Esophagus muscularis mucosa (tissue), 4 donors: ENCODE results near the gene CMTM8. TPM values are rescaled to one million over a fixed set of nuclear protein-coding genes. Genes with fewer than 3 reads are reported as not detected.
"Not testable (repeated sequence)": the region's sequence is repeated elsewhere in the genome, so short reads cannot be mapped to it uniquely, and the experiment has no call there.

Experiments
- DNase-seq: peaks from one replicate; pipeline ENCODE4 v3.0.0-alpha.2; 2017; ENCODE audit errors: extremely low spot score
- H3K27ac ChIP-seq, 4 donors: fragments of 200-600 bp; sonication (generic); replicated peaks in 1 of 4; 1 replicate in 3 of 4; 2 replicates in 1 of 4; pipeline ENCODE4 v1.5.1; 2016 to 2019; ENCODE audit warnings: mild to moderate bottlenecking in 1 of 4
- H3K27me3 ChIP-seq, 4 donors: fragments of 200-600 bp; sonication (generic); one replicate each; pipeline versions ENCODE4 v1.5.1 to v1.6.0; 2016 to 2019
- H3K36me3 ChIP-seq, 4 donors: fragments of 200-600 bp; sonication (generic); one replicate each; pipeline ENCODE4 v1.5.1; 2016 to 2019
- H3K4me1 ChIP-seq, 4 donors: fragments of 200-600 bp; sonication (generic); one replicate each; pipeline ENCODE4 v1.5.1; 2016 to 2019
- H3K4me3 ChIP-seq, 4 donors: fragments of 200-600 bp; sonication (generic); 1 replicate in 2 of 4; 2 replicates in 2 of 4; pipeline ENCODE4 v1.5.1; 2016 to 2019; ENCODE audit warnings: mild to moderate bottlenecking in 4 of 4, moderate library complexity in 1 of 4
- H3K9me3 ChIP-seq, 4 donors: fragments of 200-600 bp; sonication (generic); 1 replicate in 3 of 4; 2 replicates in 1 of 4; pipeline ENCODE4 v1.5.1; 2016 to 2019
- CTCF ChIP-seq, 3 experiments: fragments of 200-600 bp in 2 of 3; fragments of 450-650 bp in 1 of 3; sonication (generic) in 2 of 3; IDR thresholded peaks; one replicate each; pipeline ENCODE4 v1.5.1; 2017 to 2019; ENCODE audit warnings: antibody characterized with exemption in 3 of 3, mild to moderate bottlenecking in 2 of 3, moderate library complexity in 1 of 3
- EP300 ChIP-seq: sonication (generic); formaldehyde crosslinking; IDR thresholded peaks from one replicate; pipeline ENCODE4 v1.6.1; 2017; ENCODE audit warnings: antibody characterized with exemption
- POLR2A ChIP-seq: fragments of 450-650 bp; IDR thresholded peaks from one replicate; pipeline ENCODE4 v1.6.1; 2017; ENCODE audit warnings: antibody characterized with exemption, moderate library complexity, mild to moderate bottlenecking, low read depth
- POLR2AphosphoS5 ChIP-seq, 2 donors: sonication (generic); formaldehyde crosslinking; IDR thresholded peaks; one replicate each; pipeline ENCODE4 v1.6.1; 2017; ENCODE audit warnings: antibody characterized with exemption in 2 of 2
- WGBS: methylation state at CpG from one replicate; pipeline ENCODE4 v1.1.5; 2018; 5-methylcytosine and 5-hydroxymethylcytosine counted together
- intact Hi-C: fragments of 100-400 bp; cut with DNase I; formaldehyde crosslinking; loops from one replicate; pipeline ENCODE4 v1.15.1; 2023
- total RNA-seq, 4 donors: library from RNA; depleted of rRNA; stranded (reverse); fragments of >200 nt; gene quantifications; one replicate each; pipeline versions ENCODE4 v1.1.0 to v1.2.1, GENCODE V29; 2016

The CMTM8 gene
- total RNA-seq, 4 donors from 2014 or later: 1.7 to 4.2 (median 3.8) TPM

- no peaks in the 10 kb centered on the region for H3K36me3 ChIP-seq
- TF ChIP-seq EP300 (no peak), POLR2AphosphoS5 (IDR thresholded peaks at IDR 0.05) (no peak), CTCF (IDR thresholded peaks at IDR 0.05) (no peak), POLR2A (no peak)
- peaks cover 0 to 3% (median 0%) of the 10 kb centered on the region in 4 donors for H3K4me1 ChIP-seq
- H3K9me3 ChIP-seq: no peaks in the 10 kb centered on the region
- intact Hi-C loops: no loop called here
- WGBS: 80% methylated on average over 6 of the region's 7 CpGs
- no peak overlapping the region for H3K27ac ChIP-seq
- H3K4me3 ChIP-seq: no peak overlapping the region
- DNase-seq: no peak
- H3K27me3 ChIP-seq: no peaks in the 10 kb centered on the region
Measured at GRCh38 chr3:32381922-32382321, 143.4 kb downstream of the CMTM8 start.

- H3K27me3 ChIP-seq: no peaks in the 10 kb centered on the region
- H3K9me3 ChIP-seq: no peaks in the 10 kb centered on the region
- no peaks in the 10 kb centered on the region for H3K36me3 ChIP-seq
- 83% methylated on average over 2 of the region's 2 CpGs for WGBS
- H3K4me3 ChIP-seq: no peak overlapping the region
- H3K4me1 ChIP-seq: peaks cover 0 to 3% (median 0%) of the 10 kb centered on the region in 4 donors
- DNase-seq: no peak
- no peak overlapping the region for H3K27ac ChIP-seq
- intact Hi-C loops: no loop called here
- no peak for TF ChIP-seq EP300
- TF ChIP-seq POLR2A: no peak
- no peak for TF ChIP-seq POLR2AphosphoS5 (IDR thresholded peaks at IDR 0.05)
- no peak for TF ChIP-seq CTCF (IDR thresholded peaks at IDR 0.05)
Measured at GRCh38 chr3:32383136-32383711, 144.7 kb downstream of the CMTM8 start.

- Histone ChIP-seq H3K4me3 (no peak overlapping the region), H3K27me3 (no peaks in the 10 kb centered on the region), H3K36me3 (no peaks in the 10 kb centered on the region), H3K9me3 (no peaks in the 10 kb centered on the region), H3K4me1 (peaks cover 0 to 3% (median 0%) of the 10 kb centered on the region in 4 donors), H3K27ac (no peak overlapping the region)
- intact Hi-C loops: no loop called here
- DNase-seq: no peak
- 44% methylated on average over 5 of the region's 5 CpGs for WGBS
- TF ChIP-seq EP300 (no peak), POLR2AphosphoS5 (IDR thresholded peaks at IDR 0.05) (no peak), POLR2A (no peak), CTCF (IDR thresholded peaks at IDR 0.05) (no peak)
Measured at GRCh38 chr3:32384938-32385337, 146.5 kb downstream of the CMTM8 start.

GRCh38 chr3:32387512-32387911 is 149.0 kb downstream of the CMTM8 start:
- no peaks in the 10 kb centered on the region for H3K36me3 ChIP-seq
- H3K9me3 ChIP-seq: no peaks in the 10 kb centered on the region
- no peak for DNase-seq
- WGBS: 91% methylated on average over 2 of the region's 2 CpGs
- peaks cover 8 to 16% (median 13%) of the 10 kb centered on the region in 4 donors for H3K4me1 ChIP-seq
- intact Hi-C loops: no loop called here
- TF ChIP-seq POLR2AphosphoS5 (IDR thresholded peaks at IDR 0.05) (no peak), POLR2A (no peak), EP300 (no peak), CTCF (IDR thresholded peaks at IDR 0.05) (no peak)
- H3K27me3 ChIP-seq: no peaks in the 10 kb centered on the region
- H3K27ac ChIP-seq: no peak overlapping the region
- no peak overlapping the region for H3K4me3 ChIP-seq

GRCh38 chr3:32389577-32389976 is 151.1 kb downstream of the CMTM8 start:
- WGBS: 100% methylated on average over 2 of the region's 2 CpGs
- H3K27me3 ChIP-seq, DNase-seq, intact Hi-C loops, H3K36me3 ChIP-seq, H3K27ac ChIP-seq, H3K4me3 ChIP-seq, H3K9me3 ChIP-seq: not testable (repeated sequence)
- peaks cover 8 to 22% (median 17%) of the 10 kb centered on the region in 4 donors for H3K4me1 ChIP-seq
